NCI-H526 treated with DMSO at 0.1 percent for 48 hours (cell line): Measurements from ENCODE around the gene MBD2.
"Not testable (repeated sequence)": the region's sequence is repeated elsewhere in the genome, so short reads cannot be mapped to it uniquely, and the experiment has no call there.

Source experiments
- DNase-seq: peaks from one replicate; lab custom pipeline; 2025; lab: John Stamatoyannopoulos, UW

Gene MBD2, protein sequence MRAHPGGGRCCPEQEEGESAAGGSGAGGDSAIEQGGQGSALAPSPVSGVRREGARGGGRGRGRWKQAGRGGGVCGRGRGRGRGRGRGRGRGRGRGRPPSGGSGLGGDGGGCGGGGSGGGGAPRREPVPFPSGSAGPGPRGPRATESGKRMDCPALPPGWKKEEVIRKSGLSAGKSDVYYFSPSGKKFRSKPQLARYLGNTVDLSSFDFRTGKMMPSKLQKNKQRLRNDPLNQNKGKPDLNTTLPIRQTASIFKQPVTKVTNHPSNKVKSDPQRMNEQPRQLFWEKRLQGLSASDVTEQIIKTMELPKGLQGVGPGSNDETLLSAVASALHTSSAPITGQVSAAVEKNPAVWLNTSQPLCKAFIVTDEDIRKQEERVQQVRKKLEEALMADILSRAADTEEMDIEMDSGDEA

DNA sequence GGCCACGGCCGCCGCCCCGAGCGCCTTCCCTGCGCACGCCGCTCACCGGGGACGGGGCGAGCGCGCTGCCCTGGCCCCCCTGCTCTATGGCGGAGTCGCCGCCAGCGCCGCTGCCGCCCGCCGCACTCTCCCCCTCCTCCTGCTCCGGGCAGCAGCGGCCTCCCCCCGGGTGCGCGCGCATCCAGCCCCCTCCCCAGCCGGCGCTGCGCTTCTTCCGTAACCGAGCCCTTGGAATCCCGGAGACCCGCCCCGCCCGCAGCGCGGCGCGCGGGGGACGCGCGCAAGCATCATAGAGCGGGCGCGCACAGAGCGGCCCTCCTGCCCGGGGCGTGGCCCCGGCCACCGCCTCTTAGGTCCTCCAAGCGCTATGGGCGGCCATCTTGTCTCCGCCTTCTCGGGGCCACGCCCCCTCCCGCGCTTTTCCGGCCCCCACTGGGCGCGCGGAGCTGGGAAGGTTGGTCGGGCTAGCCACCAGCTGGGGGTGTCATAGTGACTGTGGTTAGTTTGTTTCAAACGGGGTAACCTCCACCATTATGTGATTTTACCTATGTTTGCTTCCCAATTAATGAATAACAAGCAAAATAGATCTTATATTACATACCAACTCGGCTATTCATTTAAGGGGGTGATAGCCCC, at the start of gene MBD2:
MBD2 (minus strand) TSS at position 291 of the 636 bp plus-strand sequence; CDS start at position 181, 110 bp downstream.
- peak; percentile 86 for DNase-seq

DNA sequence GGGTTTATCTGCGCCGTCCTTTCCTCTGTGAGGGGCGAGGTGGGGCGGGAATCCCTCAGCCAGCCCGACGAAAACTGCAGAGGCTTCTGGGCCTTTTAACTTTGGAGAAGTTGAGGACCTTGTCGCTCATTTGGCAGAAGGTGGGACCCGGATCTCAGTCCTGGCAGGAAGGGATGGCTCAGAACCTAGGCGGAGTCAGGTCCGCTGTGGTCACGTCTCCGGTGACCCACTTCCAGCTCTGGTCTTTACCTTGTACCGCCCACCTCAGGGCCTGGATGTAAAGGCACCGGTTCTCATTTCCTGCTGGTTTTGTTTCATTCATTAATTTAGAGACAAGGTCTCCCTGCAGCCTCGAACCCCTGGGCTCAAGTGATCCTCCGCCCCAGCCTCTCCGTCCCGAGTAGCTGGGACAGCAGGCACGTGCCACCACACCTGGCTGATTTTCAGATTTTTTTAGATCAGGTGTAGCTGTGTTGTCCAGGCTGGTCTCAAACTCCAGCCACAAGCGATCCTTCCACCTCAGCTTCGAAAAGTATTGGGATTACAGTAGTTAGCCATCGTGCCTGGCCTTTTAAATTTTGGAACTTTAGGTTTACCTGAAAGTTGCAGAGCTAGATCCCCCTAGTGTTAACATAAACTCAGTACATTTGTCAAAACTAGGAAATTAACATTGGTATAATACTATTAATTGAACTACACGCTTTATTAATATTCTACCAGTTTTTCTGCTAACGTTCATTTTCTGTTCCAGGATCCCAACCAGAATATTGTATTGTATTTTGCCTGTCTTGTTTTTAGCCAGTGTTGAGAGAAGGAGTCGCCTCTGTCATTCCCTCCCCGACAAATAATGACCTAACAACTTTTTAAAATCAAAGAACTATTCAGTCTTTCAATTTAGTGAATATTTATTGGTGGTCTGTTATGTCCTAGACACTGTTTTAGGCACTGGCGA, 45.7 kb upstream of the MBD2 start:
- peak; percentile 11 for DNase-seq

DNA sequence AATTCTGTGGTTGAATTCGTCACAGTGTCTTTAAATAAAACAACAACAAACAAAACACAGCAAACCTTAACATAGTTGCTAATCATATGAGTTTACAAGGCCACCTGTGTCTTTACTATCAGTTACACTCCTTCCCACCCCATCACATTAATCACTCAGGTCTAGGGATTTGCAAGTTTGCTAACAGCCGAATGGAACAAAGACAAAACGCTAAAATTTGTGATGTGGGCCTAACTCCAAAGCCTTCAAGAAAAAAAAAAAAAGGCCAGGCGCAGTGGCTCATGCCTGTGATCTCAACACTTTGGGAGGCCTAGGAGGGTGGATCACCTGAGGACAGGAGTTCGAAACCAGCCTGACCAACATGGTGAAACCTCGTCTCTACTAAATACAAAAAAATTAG, 44.3 kb upstream of the MBD2 start:
- DNase-seq = no peak

DNA sequence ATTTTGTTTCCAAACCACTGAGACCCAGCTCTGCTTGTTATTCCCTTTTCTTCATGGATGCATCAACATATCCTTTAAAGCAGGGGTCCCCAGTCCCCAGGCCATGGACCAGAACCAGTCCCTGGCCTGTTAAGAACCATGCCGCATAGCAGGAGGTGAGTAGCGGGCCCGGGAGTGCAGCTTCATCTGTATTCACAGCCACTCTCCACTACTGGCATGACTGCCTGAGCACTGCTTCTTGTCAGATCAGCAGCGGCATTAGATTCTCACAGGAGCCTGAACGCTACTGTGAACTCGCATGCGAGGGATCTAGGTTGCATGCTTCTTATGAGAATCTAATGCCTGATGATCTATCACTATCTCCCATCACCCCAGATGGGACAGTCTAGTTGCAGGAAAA, 43.2 kb upstream of the MBD2 start:
- DNase-seq = no peak

DNA sequence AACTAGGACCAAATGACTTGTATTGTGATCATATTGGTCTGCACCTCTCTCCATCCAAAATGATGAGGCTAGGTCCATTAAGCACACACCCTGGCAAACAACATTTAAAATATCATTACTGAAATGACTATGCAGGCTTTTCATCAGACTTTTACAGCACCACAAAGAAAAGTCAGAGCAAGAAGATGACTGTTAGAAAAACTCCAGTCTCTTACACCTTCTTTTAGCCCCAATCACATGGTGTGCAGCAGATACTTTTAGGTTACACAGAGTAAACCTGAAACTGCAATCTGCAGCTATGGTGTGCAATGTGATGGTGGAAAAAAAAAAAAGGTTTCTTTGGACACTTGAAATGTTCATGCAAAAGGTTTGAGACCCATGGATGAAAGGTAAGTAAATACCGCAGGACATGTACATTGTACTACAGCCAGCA, 39.5 kb upstream of the MBD2 start:
- no peak for DNase-seq

DNA sequence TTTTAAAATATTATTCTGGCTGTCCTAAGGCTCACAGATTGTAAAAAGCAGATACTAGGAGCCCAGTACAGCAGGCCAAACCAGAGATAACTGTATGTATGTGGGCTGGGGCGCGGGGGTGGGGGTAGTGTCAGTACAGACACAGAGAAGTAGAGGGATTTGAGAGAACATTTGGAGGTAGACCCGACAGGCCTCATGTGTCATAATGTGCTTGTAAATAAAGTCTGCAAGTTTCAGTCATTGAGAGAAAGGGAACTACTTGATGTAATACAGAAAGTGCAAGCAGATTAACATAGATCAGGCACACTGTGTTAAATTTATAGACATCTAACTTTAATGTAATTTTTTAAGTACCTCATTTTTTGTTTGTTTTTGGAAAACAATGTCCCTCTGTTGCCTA, 37.4 kb upstream of the MBD2 start:
- DNase-seq = no peak

DNA sequence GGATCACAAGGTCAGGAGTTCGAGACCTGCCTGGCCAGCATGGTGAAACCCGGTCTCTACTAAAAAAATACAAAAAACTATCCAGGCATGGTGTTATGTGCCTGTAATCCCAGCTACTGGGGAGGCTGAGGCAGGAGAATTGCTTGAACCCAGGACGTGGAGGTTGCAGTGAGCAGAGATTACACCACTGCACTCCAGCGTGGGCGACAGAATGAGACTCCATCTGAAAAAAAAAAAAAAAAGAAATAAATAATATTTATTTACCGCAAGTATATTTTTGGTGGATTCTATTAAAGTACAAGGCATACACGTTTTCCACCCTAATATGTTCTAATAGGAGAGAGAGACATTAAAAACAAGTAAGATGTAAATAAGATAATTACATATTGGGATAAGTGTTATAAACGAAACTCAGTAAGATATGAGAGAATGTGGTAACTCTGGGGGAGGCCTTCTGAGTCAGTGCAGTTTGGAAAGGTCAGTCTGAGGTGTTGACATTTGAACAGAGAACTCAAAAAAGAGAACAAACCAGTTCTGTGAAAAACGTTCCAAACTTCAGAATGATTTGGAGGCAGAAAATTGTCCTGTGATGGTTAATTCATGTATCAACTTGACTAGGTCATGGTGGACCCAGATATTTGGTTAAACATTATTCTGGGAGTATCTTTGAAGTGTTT, 36.1 kb upstream of the MBD2 start:
- DNase-seq = no peak

DNA sequence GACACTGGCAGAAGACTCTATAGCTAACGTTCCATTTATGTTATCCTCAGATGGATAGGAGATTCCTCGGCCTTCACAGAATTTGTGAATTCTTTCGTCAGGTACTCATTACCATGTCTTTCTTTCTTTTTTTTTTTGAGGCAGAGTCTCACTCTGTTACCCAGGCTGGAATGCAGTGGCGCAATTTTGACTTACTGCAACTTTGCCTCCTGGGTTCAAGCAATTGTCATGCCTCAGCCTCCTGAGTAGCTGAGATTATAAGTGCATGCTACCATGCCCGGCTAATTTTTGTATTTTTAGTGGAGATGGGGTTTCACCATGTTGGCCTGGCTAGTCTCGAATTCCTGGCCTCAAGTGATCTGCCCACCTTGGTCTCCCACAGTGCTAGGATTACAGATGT, 33.3 kb upstream of the MBD2 start:
- not testable (repeated sequence) for DNase-seq

DNA sequence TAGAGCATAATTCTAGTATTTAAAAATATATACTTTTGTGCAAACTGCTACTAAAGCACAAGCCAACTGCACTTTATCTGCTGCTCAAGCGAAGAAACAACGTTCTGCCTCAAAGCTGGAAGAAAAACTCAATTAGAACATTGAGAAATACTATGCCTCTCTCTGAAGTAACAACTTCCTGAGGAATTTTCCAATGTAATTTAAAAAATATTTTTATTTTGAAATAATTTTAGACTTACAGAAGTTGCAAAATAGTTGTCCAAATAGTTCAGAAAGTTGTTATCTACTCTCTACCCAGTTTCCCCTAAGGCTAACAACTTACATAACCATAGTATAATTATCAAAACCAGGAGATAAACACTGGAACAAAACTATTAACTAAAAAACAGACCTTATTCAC, 32.5 kb upstream of the MBD2 start:
- DNase-seq = no peak

DNA sequence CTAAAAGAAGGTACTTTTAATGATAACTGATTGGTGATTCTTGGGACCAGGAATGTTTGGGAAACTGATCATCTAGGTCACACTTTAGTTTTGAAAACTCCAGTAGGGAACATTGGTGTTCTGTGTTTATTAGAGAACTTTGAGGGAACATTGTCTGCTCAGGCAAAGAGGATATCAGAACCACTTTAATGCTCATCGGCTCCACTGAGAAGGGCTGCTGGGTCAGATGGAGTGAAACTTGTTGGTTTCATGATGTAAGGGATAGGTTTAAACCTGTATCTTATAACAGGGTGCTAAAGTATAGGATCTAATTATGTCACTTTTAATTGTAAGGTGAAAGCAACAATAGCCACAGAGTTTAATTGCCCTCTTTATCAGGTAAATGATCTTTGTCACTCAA, 30.7 kb upstream of the MBD2 start:
- DNase-seq = no peak

DNA sequence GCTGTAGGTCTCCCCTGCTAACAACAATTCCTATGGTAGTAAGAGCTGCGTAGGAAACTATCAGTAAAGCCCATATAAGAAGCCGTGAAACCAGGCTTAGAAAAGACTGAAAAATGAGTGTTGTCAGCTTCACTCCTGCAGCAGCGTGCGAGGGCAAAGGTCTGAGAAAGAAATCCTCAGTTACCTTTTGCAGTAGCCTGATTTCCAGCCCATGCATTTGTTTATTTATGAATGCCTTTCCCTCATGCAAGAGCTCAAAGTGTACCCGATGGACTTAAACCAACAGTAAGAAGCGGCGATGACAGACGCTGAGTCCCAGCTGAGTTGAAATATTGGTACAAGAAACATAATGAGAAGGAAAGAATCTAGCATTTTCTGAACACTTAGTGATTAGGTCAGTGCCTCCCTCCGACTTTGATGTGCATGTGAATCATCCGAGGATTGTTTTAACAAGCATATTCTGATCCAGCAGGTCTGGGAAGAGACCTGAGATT, 29.8 kb upstream of the MBD2 start:
- peak; percentile 51 for DNase-seq

DNA sequence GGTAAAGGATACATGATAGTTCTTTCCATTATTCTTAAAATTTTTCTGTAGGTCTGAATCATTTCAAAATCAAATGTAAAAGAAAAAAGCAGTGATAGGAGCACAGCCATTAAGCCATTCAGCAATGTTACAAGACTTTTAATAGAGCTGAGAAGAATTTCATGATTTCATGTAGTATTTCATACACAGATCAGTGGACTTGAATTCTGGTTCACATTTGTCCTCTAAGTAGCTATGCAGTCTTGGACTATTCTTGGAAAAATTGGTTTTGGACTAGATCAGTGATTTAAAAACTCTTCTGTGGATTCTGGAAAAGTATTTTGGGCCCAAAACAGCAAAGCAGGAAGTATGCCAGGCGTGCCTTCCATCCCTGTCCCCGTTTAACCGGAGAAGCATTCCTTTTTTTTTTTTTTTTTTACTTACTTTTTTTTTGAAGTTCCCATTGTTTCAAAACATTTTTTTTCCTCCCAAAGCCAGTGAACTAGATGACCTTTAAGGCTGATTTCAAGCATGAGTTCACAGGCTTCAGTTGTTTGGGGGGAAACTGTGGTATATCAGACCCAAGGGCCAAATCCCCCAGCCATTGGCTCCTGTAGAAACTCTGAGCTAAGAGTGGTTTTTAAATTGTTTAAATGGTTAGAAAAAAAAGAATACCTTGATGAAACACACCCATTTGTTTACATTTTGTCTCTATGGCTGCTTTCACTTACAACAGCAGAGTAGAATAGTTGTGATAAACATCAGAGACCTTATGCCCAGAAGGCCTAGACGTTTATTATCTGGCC, 27.3 kb upstream of the MBD2 start:
- DNase-seq = no peak

DNA sequence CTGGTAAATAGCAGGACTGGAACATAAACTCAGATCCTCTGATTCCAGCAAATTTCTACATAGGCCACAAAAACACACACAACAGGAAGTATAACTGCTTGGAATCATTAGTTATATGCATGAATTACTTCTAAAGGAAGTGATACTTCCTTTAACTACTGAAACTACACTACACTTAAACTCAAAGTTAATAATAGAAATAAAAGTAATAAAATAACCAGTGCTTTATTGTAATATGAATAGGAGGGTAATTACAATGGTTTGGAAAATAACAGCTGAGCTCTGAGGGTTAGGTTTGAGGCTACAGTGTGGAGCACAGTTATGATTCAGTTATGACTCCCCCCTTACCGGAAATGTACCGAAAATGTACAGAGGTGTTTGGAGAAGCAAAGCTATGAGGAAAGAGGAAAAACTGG, 26.4 kb upstream of the MBD2 start:
- no peak for DNase-seq

DNA sequence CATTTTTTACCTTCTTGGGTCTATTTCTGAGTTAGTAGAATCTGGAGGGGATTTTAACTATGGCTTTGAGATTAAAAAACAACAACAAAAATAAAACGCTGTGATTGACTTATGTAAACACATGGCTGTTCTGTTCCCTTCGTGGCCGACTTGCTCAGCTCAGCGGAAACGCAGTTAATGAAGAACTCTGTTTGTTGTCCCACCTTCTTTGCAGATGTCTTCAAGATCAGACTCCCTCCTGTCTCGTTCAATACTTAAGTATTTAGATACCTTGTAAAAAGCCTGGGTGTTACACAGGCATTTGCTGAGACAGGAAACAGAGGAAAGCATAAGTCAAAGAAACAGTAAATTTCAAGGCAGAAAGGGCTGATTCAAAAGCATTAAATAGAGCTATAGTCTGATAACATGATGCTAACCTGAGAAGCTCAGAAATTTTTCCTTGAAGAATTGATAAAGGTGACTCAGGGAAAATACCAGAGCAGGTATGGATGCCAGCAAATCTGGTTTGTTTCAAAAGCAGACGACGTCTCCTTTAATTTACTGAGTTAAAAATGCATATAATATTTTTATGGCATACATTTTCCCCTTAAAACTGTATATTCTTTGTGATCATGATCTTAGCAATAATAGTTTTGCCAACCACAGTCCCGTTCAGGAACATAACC, 23.2 kb upstream of the MBD2 start:
- DNase-seq = no peak

DNA sequence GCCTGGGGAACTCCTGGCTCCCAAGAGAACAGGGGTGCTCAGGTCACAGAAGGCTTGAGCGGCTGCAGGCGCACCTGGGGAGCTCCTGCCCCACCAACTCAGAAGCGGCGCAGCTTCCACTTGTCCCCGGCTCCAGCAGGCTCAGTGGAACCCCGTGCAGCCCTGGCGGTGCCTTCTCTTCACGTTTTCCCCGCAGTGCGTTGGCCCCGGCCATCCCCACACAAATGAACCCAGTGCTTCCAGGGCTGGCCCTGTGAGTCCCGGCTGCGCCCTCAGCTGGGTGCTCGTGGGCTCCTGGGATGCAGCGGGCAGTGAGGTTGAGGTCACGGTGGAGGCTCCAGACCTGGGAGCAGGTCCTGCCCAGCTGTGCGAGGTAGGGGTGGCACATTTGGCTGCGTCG, 17.9 kb upstream of the MBD2 start:
- DNase-seq = no peak

DNA sequence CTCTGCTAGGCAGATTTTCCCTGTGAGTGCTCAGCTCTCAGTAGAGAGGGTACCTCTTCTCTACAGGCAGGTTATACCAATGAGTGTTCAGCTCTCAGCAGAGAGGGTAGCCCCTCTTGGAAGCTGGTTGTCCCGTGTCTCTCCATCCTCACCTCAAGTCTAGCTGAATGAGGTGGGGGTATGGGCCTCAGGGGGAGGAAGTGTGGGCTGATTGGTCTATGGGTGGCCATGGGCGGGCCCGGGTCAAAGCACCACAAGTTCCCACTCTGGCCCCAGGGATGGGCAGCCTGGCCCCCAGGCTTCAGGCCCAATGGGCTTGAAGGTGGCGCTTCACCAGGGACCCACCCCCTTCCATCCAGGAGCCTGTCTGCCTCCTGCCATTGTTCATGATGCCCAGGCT, 17.0 kb upstream of the MBD2 start:
- no peak for DNase-seq

DNA sequence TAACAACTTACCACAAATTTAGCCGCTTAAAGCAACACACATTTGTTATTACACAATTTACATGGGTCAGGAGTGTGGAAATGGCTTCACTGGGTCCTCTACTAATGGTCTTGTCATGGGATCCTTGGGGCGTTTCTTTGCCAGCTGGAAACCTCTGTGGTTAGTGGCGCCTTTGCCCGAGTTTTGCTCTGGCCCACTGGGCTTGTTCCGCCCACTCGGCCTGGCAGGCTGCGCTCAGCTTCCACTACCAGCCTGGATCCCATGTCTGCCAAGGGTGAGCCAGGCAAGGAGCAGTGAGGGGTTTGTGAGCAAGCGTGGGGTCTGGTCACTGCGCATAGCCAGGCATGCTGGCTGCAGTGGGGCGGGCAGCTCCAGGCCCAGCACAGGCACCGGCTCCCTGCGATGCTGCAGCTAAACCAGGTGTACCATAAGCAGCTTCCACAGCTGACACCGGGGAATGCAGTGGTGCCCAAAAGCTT, 16.2 kb upstream of the MBD2 start:
- no peak for DNase-seq

DNA sequence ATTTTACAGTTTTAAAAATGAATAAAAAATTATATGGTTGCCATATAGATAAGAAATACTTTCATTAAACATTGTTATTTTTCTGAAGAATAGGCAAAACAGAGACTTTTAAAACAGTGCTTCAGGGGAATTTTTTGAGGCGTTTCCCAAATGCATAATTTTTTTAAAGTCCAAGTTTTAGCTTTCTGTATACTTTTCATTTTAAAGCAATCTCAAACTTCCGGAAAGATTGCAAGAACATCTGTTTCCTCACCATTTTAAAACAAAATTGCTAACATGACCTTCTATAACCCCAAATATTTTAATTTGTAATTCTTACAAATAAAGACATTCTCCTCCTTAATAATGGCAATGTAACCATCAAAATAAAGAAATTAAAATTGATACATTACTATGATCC, 15.1 kb upstream of the MBD2 start:
- DNase-seq = no peak

DNA sequence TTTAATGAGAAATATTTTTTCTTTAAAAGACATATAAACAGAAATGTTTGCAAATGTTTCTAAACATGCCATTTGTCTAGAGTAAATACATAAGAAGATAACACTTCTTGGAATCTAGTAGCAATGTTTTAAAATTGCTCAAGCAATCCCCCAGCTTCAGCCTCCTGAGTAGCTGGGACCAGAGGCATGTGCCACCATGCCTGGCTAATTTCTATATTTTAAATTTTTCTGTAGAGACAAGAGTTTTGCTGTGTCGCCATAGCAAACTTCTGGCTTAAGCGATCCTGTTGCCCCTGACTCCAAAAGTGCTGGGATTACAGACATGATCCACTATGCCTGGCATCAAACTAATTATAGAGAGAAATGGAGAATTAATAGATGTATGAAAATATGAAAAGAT, 14.6 kb upstream of the MBD2 start:
- no peak for DNase-seq
